IMR-90 (cell line): Measurements from ENCODE around the gene CTIF.

ENCODE experiments used
- CTCF ChIP-seq: conservative IDR thresholded peaks from 2 replicates; pipeline ENCODE4 v1.5.1; 2012; ENCODE audit warnings: mild to moderate bottlenecking, low read depth, low read length, improper control_type of control experiment
- MAFK ChIP-seq: IDR thresholded peaks from 2 replicates; pipeline ENCODE4 v1.6.1; 2012; ENCODE audit warnings: low read depth, low read length, improper control_type of control experiment

- TF ChIP-seq CTCF (no peak), MAFK (no peak)
These were observed 182.5 kb downstream of the CTIF start for GRCh38 chr18:48721312-48721711.
